Motor neuron (in vitro differentiated cells): ENCODE data around the gene FOXK1. TPM values are rescaled to one million over a fixed set of nuclear protein-coding genes. Genes with fewer than 3 reads are reported as not detected.
A peak's percentile ranks its signal among the peaks of the same experiment; 100 is the strongest.
"Not testable (repeated sequence)": the region's sequence is repeated elsewhere in the genome, so short reads cannot be mapped to it uniquely, and the experiment has no call there.

Source experiments
- ATAC-seq, 8 experiments: fragments of 200-7000 bp; cut with Tn5 transposase; replicated peaks in 6 of 8; 2 replicates each; pipeline ENCODE4 v1.8.0; 2021; ENCODE audit warnings: mild to moderate bottlenecking in 8 of 8, moderate library complexity in 8 of 8
- H3K27ac ChIP-seq, 2 donors: fragments of 250-450 bp; sonication (Bioruptor Pico); 2 replicates each; pipeline ENCODE4 v1.9.0; 2021; ENCODE audit warnings: antibody characterized with exemption in 2 of 2, mild to moderate bottlenecking in 2 of 2, moderate library complexity in 1 of 2
- H3K4me1 ChIP-seq, 2 donors: fragments of 250-450 bp; sonication (Bioruptor Pico); replicated peaks in 1 of 2; 2 replicates each; pipeline ENCODE4 v1.6.1; 2021; ENCODE audit warnings: antibody characterized with exemption in 2 of 2, mild to moderate bottlenecking in 2 of 2, moderate library complexity in 1 of 2
- H3K4me3 ChIP-seq, 5 donors: fragments of 250-450 bp; sonication (Bioruptor Pico); 2 replicates each; pipeline ENCODE4 v1.9.0; 2021; ENCODE audit warnings: antibody characterized with exemption in 5 of 5, mild to moderate bottlenecking in 5 of 5, moderate library complexity in 4 of 5
- WGBS, 10 experiments: fragments of 450-650 bp; shearing (Covaris generic); methylation state at CpG; one replicate each; pipeline ENCODE4 v1.0.0; 2022; 5-methylcytosine and 5-hydroxymethylcytosine counted together
- in situ Hi-C, 9 experiments: fragments of 400-800 bp; cut with MboI; loops; one replicate each; pipeline ENCODE4 v1.15.0; 2021; ENCODE audit warnings: low sequenced_read_pairs in 9 of 9, low pct_unique_long_range_greater_than_20kb in 2 of 9; ENCODE audit not compliant: unreplicated experiment in 9 of 9
- total RNA-seq, 8 experiments: library from RNA; unstranded; fragments of 300-600 nt; gene quantifications; 2 replicates each; pipeline versions ENCODE4 v1.2.3 to v1.2.4, GENCODE V29; 2022

Gene FOXK1
- total RNA-seq, 8 experiments from 2014 or later = 14.8 to 61.7 (median 24.5) TPM

- no peak for ATAC-seq
- WGBS, 10 experiments = 63 to 100% (median 90%) methylated on average over 1 to 8 of the region's 8 CpGs; no CpG with 5 or more reads in 1 of the 10 experiments
- Histone ChIP-seq H3K27ac (no peak overlapping the region), H3K4me1 (no peaks in the 10 kb centered on the region), H3K4me3 (no peak overlapping the region)
- in situ Hi-C loops = no loop called here
Observed at GRCh38 chr7:4675771-4676367, 6.2 kb upstream of the FOXK1 start.

GRCh38 chr7:4677518-4677917 lies 4.6 kb upstream of the FOXK1 start:
- H3K4me3 ChIP-seq, H3K27ac ChIP-seq, ATAC-seq, in situ Hi-C loops, H3K4me1 ChIP-seq: not testable (repeated sequence)
- 84 to 100% (median 89%) methylated on average over 1 to 10 of the region's 11 CpGs; no CpG with 5 or more reads in 5 of the 10 experiments for WGBS, 10 experiments

- Histone ChIP-seq H3K27ac (peak overlapping the region in 1 of 2 donors; percentile 91), H3K4me1 (peaks cover 8 to 17% of the 10 kb centered on the region in 2 donors), H3K4me3 (peak overlapping the region; percentile 65 to 97 (median 77))
- no peak for ATAC-seq
- in situ Hi-C loops = no loop called here
- 71 to 100% (median 94%) methylated on average over 1 to 5 of the region's 6 CpGs; no CpG with 5 or more reads in 3 of the 10 experiments for WGBS, 10 experiments
Observed at GRCh38 chr7:4681218-4681851, 760 bp upstream of the FOXK1 start.

- Histone ChIP-seq H3K4me1 (peaks cover 8 to 17% of the 10 kb centered on the region in 2 donors), H3K4me3 (peak overlapping the region; percentile 65 to 97 (median 77)), H3K27ac (peak overlapping the region; percentile 69 to 91)
- no CpG with 5 or more reads among the region's 47 CpGs for WGBS, 10 experiments
- in situ Hi-C loops = no loop called here
- ATAC-seq = peak in 7 of 8 experiments; percentile 9 to 43 (median 28)
Observed at GRCh38 chr7:4682621-4683042, 537 bp downstream of the FOXK1 start.

GRCh38 chr7:4683043-4683883 lies 1.2 kb downstream of the FOXK1 start:
- Histone ChIP-seq H3K4me3 (peak overlapping the region; percentile 65 to 97 (median 77)), H3K4me1 (peaks cover 8 to 17% of the 10 kb centered on the region in 2 donors), H3K27ac (peak overlapping the region; percentile 69 to 91)
- WGBS, 10 experiments = 0% methylated on average over 4 of the region's 23 CpGs; no CpG with 5 or more reads in 9 of the 10 experiments
- ATAC-seq = peak; percentile 2 to 19 (median 10)
- in situ Hi-C loops = no loop called here

GRCh38 chr7:4683884-4684565 lies 1.9 kb downstream of the FOXK1 start:
- in situ Hi-C loops = no loop called here
- WGBS, 10 experiments = 0 to 49% (median 13%) methylated on average over 1 to 9 of the region's 16 CpGs
- ATAC-seq = peak; percentile 17 to 40 (median 30)

GRCh38 chr7:4684846-4685245 lies 2.8 kb downstream of the FOXK1 start:
- in situ Hi-C loops = no loop called here
- Histone ChIP-seq H3K4me1 (peaks cover 11 to 18% of the 10 kb centered on the region in 2 donors), H3K4me3 (peak overlapping the region in 4 of 5 donors; percentile 73 to 97 (median 78)), H3K27ac (no peak overlapping the region)
- no peak for ATAC-seq
- WGBS, 10 experiments = 7 to 90% (median 69%) methylated on average over 2 to 9 of the region's 9 CpGs; no CpG with 5 or more reads in 3 of the 10 experiments

More at GRCh38 chr7:4683884-4684565, 1.9 kb downstream of the FOXK1 start:
- Histone ChIP-seq H3K27ac (peak overlapping the region; percentile 69 to 91), H3K4me3 (peak overlapping the region; percentile 65 to 97 (median 77)), H3K4me1 (peaks cover 8 to 17% of the 10 kb centered on the region in 2 donors)

- H3K27ac ChIP-seq, in situ Hi-C loops: not testable (repeated sequence)
- 81 to 100% (median 94%) methylated on average over 2 to 10 of the region's 10 CpGs for WGBS, 10 experiments
Observed at GRCh38 chr7:4685676-4686075, 3.6 kb downstream of the FOXK1 start.

GRCh38 chr7:4687956-4688355 lies 5.9 kb downstream of the FOXK1 start:
- no peak overlapping the region for H3K27ac ChIP-seq
- 66 to 100% (median 94%) methylated on average over 1 to 3 of the region's 3 CpGs; no CpG with 5 or more reads in 1 of the 10 experiments for WGBS, 10 experiments
- no peak for ATAC-seq
- H3K4me1 ChIP-seq = peaks cover 21 to 23% of the 10 kb centered on the region in 2 donors
- in situ Hi-C loops = no loop called here
- H3K4me3 ChIP-seq = no peak overlapping the region

More at GRCh38 chr7:4685676-4686075, 3.6 kb downstream of the FOXK1 start:
- H3K4me1 ChIP-seq = peaks cover 20 to 24% of the 10 kb centered on the region in 2 donors
- not testable (repeated sequence) for H3K4me3 ChIP-seq, ATAC-seq

- in situ Hi-C loops = no loop called here
- H3K4me1 ChIP-seq = peaks cover 24 to 32% of the 10 kb centered on the region in 2 donors
- no peak overlapping the region for H3K4me3 ChIP-seq
- ATAC-seq = no peak
- no peak overlapping the region for H3K27ac ChIP-seq
- WGBS, 10 experiments = 50 to 100% (median 67%) methylated on average over 1 to 11 of the region's 12 CpGs; no CpG with 5 or more reads in 1 of the 10 experiments
Observed at GRCh38 chr7:4689151-4689550, 7.1 kb downstream of the FOXK1 start.

GRCh38 chr7:4689668-4690067 lies 7.6 kb downstream of the FOXK1 start:
- 10 to 100% (median 90%) methylated on average over 1 to 7 of the region's 12 CpGs; no CpG with 5 or more reads in 1 of the 10 experiments for whole genome bisulfite sequencing, 10 experiments
- peak in 1 of 8 experiments; percentile 5 for ATAC-seq
- in situ Hi-C loops = no loop called here
- H3K27ac ChIP-seq = no peak overlapping the region
- no peak overlapping the region for H3K4me3 ChIP-seq
- peaks cover 25 to 34% of the 10 kb centered on the region in 2 donors for H3K4me1 ChIP-seq
